CD14-positive monocyte (primary cell): ENCODE data around the gene SLF2. TPM values are rescaled to one million over a fixed set of nuclear protein-coding genes. Genes with fewer than 3 reads are reported as not detected.

Source experiments
- DNase-seq, 3 donors: peaks; one replicate each; pipeline ENCODE4 v3.0.0-alpha.2; 2011 to 2022
- H2AFZ ChIP-seq: 2 replicates; pipeline ENCODE4 v1.6.0; 2012; ENCODE audit warnings: mild to moderate bottlenecking, low read depth, low read length, inconsistent platforms; ENCODE audit not compliant: insufficient read depth, poor library complexity, severe bottlenecking
- H3K27ac ChIP-seq, 2 donors: 1 replicate in 1 of 2; 2 replicates in 1 of 2; pipeline ENCODE4 v1.5.1; 2012 to 2013; ENCODE audit warnings: low read length in 2 of 2, control low read depth in 1 of 2, inconsistent platforms in 1 of 2, low read depth in 1 of 2, mild to moderate bottlenecking in 1 of 2
- H3K27me3 ChIP-seq, 2 donors: one replicate each; pipeline versions ENCODE4 v1.6.0 to v1.6.1; 2011 to 2013; ENCODE audit warnings: low read length in 2 of 2; ENCODE audit not compliant: control insufficient read depth in 2 of 2, insufficient read depth in 2 of 2
- H3K36me3 ChIP-seq, 2 donors: replicated peaks in 1 of 2; 1 replicate in 1 of 2; 2 replicates in 1 of 2; pipeline versions ENCODE4 v1.5.1 to v1.6.1; 2012 to 2013; ENCODE audit warnings: low read length in 2 of 2, control low read depth in 1 of 2, inconsistent platforms in 1 of 2, mild to moderate bottlenecking in 1 of 2; ENCODE audit not compliant: insufficient read depth in 2 of 2, control insufficient read depth in 1 of 2
- H3K4me1 ChIP-seq, 2 donors: 1 replicate in 1 of 2; 2 replicates in 1 of 2; pipeline versions ENCODE4 v1.5.1 to v1.6.1; 2012 to 2013; ENCODE audit warnings: low read length in 2 of 2, control low read depth in 1 of 2, inconsistent platforms in 1 of 2, mild to moderate bottlenecking in 1 of 2, moderate library complexity in 1 of 2; ENCODE audit not compliant: insufficient read depth in 2 of 2, control insufficient read depth in 1 of 2
- H3K4me2 ChIP-seq: replicated peaks from 2 replicates; pipeline ENCODE3; 2012; ENCODE audit warnings: low read length, moderate library complexity, mild to moderate bottlenecking; ENCODE audit not compliant: poor library complexity, severe bottlenecking; ENCODE audit errors: extremely low read depth
- H3K4me3 ChIP-seq, 3 experiments: fragments of 200-600 bp in 1 of 3; sonication (generic) in 1 of 3; replicated peaks in 1 of 3; 1 replicate in 2 of 3; 2 replicates in 1 of 3; pipeline ENCODE4 v1.5.1; 2011 to 2013; ENCODE audit warnings: low read length in 3 of 3, mild to moderate bottlenecking in 3 of 3, control low read depth in 2 of 3, low read depth in 2 of 3, inconsistent platforms in 1 of 3, moderate library complexity in 1 of 3
- H3K79me2 ChIP-seq: 2 replicates; pipeline ENCODE4 v1.6.0; 2012; ENCODE audit warnings: mild to moderate bottlenecking, control low read depth, inconsistent platforms, low read length, moderate library complexity; ENCODE audit not compliant: insufficient read depth
- H3K9ac ChIP-seq: 2 replicates; pipeline ENCODE4 v1.6.0; 2017; ENCODE audit warnings: low read length, mild to moderate bottlenecking; ENCODE audit not compliant: insufficient read depth, poor library complexity, severe bottlenecking
- H3K9me3 ChIP-seq, 2 donors: replicated peaks in 1 of 2; 1 replicate in 1 of 2; 2 replicates in 1 of 2; pipeline versions ENCODE4 v1.5.1 to v1.6.1; 2012 to 2013; ENCODE audit warnings: low read length in 2 of 2, control low read depth in 1 of 2; ENCODE audit not compliant: control insufficient read depth in 1 of 2, insufficient read depth in 1 of 2
- H4K20me1 ChIP-seq: 2 replicates; pipeline ENCODE4 v1.6.0; 2012; ENCODE audit warnings: mild to moderate bottlenecking, low read length, control low read depth, moderate library complexity; ENCODE audit not compliant: insufficient read depth
- H3K27ac Mint-ChIP-seq, 7 donors: one replicate each; pipeline ENCODE4 v1.8.0; 2020; ENCODE audit warnings: mild to moderate bottlenecking in 7 of 7, mixed read lengths in 7 of 7, moderate library complexity in 6 of 7, inconsistent platforms in 2 of 7
- H3K27me3 Mint-ChIP-seq, 3 donors: one replicate each; pipeline ENCODE4 v1.8.0; 2021 to 2022; ENCODE audit warnings: low read depth in 3 of 3, mild to moderate bottlenecking in 3 of 3, mixed read lengths in 3 of 3, moderate library complexity in 3 of 3, inconsistent platforms in 1 of 3
- H3K36me3 Mint-ChIP-seq, 2 donors: one replicate each; pipeline ENCODE4 v1.8.0; 2020; ENCODE audit warnings: mixed read lengths in 2 of 2, inconsistent platforms in 1 of 2, mild to moderate bottlenecking in 1 of 2
- H3K4me1 Mint-ChIP-seq: one replicate; pipeline ENCODE4 v1.8.0; 2020; ENCODE audit warnings: mild to moderate bottlenecking, mixed read lengths
- H3K4me3 Mint-ChIP-seq, 2 donors: one replicate each; pipeline ENCODE4 v1.8.0; 2020; ENCODE audit warnings: mild to moderate bottlenecking in 2 of 2, mixed read lengths in 2 of 2, moderate library complexity in 1 of 2
- H3K9me3 Mint-ChIP-seq, 7 donors: one replicate each; pipeline ENCODE4 v1.8.0; 2020 to 2022; ENCODE audit warnings: mixed read lengths in 7 of 7, mild to moderate bottlenecking in 6 of 7, moderate library complexity in 6 of 7, inconsistent platforms in 2 of 7
- WGBS: methylation state at CpG from one replicate; pipeline ENCODE4 v1.1.5; 2013; ENCODE audit warnings: missing lambda C conversion rate; ENCODE audit not compliant: insufficient coverage; 5-methylcytosine and 5-hydroxymethylcytosine counted together
- intact Hi-C, 2 donors: fragments of 100-400 bp; cut with micrococcal nuclease; formaldehyde crosslinking; loops; one replicate each; pipeline versions ENCODE4 v1.15.0 to v1.15.1; 2023
- polyA plus RNA-seq, 3 donors: library from polyadenylated mRNA; depleted of rRNA in 1 of 3; unstranded in 2 of 3; stranded (reverse) in 1 of 3; fragments of 300-500 nt in 2 of 3; fragments of >200 nt in 1 of 3; fragmentation: Illumina TruSeq in 2 of 3; gene quantifications; 1 replicate in 2 of 3; 2 replicates in 1 of 3; pipeline ENCODE4 v1.2.3, GENCODE V29; 2012 to 2021
- TF ChIP-seq, protein P1 (sequence below): fragments of 200-600 bp; IDR thresholded peaks from one replicate; pipeline ENCODE4 v1.8.0; 2022; ENCODE audit warnings: antibody characterized with exemption, mild to moderate bottlenecking

The SLF2 gene
- polyA plus RNA-seq, 3 donors: 5.8 to 11.3 (median 6.4) TPM

GRCh38 chr10:101007099-101007711, 94.4 kb downstream of the SLF2 start:
- DNase-seq: no peak
- TF ChIP-seq, protein P1, sequence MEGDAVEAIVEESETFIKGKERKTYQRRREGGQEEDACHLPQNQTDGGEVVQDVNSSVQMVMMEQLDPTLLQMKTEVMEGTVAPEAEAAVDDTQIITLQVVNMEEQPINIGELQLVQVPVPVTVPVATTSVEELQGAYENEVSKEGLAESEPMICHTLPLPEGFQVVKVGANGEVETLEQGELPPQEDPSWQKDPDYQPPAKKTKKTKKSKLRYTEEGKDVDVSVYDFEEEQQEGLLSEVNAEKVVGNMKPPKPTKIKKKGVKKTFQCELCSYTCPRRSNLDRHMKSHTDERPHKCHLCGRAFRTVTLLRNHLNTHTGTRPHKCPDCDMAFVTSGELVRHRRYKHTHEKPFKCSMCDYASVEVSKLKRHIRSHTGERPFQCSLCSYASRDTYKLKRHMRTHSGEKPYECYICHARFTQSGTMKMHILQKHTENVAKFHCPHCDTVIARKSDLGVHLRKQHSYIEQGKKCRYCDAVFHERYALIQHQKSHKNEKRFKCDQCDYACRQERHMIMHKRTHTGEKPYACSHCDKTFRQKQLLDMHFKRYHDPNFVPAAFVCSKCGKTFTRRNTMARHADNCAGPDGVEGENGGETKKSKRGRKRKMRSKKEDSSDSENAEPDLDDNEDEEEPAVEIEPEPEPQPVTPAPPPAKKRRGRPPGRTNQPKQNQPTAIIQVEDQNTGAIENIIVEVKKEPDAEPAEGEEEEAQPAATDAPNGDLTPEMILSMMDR: no peak
- no peaks in the 10 kb centered on the region for H3K9me3 Mint-ChIP-seq
- Histone ChIP-seq H3K27ac (no peak overlapping the region), H3K4me3 (no peak overlapping the region), H3K4me1 (no peaks in the 10 kb centered on the region), H3K9ac (no peak overlapping the region), H3K27me3 (no peaks in the 10 kb centered on the region), H3K4me2 (no peak overlapping the region), H3K9me3 (no peaks in the 10 kb centered on the region), H3K36me3 (peaks cover 3 to 12% of the 10 kb centered on the region in 2 donors), H2AFZ (no peak overlapping the region), H4K20me1 (no peaks in the 10 kb centered on the region), H3K79me2 (no peaks in the 10 kb centered on the region)
- 79% methylated on average over 7 of the region's 11 CpGs for WGBS
- H3K27ac Mint-ChIP-seq: no peak overlapping the region
- peaks cover 0 to 3% (median 1%) of the 10 kb centered on the region in 3 donors for H3K27me3 Mint-ChIP-seq
- H3K4me1 Mint-ChIP-seq: no peaks in the 10 kb centered on the region
- no peak overlapping the region for H3K4me3 Mint-ChIP-seq
- intact Hi-C loops: no loop called here
- H3K36me3 Mint-ChIP-seq: peaks cover 8 to 20% of the 10 kb centered on the region in 2 donors

DNA sequence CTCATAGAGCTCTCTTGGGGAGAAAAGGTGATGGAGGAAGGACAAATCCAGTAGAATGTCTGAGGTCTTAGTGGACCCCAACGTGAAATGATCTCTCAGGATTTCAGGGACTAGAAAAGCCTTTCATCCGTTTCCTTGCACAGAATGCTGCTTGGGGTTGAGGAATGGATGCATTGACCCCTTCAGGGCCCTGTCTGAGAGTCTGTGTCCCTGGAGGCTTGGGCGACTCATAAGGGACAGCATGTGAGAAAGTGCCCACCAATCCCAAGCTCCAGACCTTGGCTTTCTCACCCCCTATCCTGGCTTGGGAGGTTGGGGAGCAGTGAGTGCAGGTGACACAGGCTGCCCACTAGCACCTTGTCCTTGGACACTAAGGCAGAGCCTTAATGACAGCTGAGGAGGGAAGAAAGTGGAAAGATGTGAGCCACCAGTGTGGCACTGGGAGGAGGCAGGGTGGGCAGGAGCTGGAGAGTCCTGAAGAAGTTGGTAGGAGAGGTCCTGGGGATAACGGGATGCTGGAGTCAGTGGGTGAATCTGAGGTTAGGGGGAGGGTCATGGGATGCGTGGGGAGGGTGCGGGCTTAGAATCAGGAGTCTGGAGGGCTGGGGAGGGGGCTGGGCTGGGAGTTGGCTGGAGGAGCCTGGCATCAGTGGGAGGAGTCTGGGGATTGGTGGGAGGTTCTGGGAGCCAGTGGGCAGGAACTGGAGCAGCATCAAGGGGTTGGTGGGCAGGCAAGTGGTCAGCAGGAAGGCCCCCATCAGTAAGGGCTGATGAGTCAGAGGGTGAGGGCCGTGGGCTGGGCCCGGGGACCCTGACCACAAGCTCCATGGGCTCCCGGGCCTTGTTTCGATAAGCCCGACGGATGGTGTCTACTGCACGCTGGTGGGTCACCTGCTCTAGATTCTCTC, 95.4 kb downstream of the SLF2 start:
- H3K27ac ChIP-seq: no peak overlapping the region
- peaks cover 3 to 12% of the 10 kb centered on the region in 2 donors for H3K36me3 ChIP-seq
- H3K9ac ChIP-seq: no peak overlapping the region
- no peaks in the 10 kb centered on the region for H3K9me3 ChIP-seq
- Mint-ChIP-seq H3K27ac (no peak overlapping the region), H3K4me1 (peaks cover 8% of the 10 kb centered on the region), H3K9me3 (peaks cover 0 to under 1% (median 0%) of the 10 kb centered on the region in 7 donors), H3K36me3 (peaks cover 8 to 20% of the 10 kb centered on the region in 2 donors), H3K4me3 (no peak overlapping the region), H3K27me3 (peaks cover 0 to 7% (median 7%) of the 10 kb centered on the region in 3 donors)
- H3K4me3 ChIP-seq: no peak overlapping the region
- H3K79me2 ChIP-seq: no peaks in the 10 kb centered on the region
- 87% methylated on average over 4 of the region's 13 CpGs for WGBS
- H3K4me2 ChIP-seq: no peak overlapping the region
- intact Hi-C loops: no loop called here
- H3K27me3 ChIP-seq: no peaks in the 10 kb centered on the region
- TF ChIP-seq, protein P1: no peak
- no peaks in the 10 kb centered on the region for H4K20me1 ChIP-seq
- H2AFZ ChIP-seq: no peak overlapping the region
- DNase-seq: no peak
- peaks cover 3 to 7% of the 10 kb centered on the region in 2 donors for H3K4me1 ChIP-seq
